ENCODE results near the gene AK5.

Gene AK5

DNA sequence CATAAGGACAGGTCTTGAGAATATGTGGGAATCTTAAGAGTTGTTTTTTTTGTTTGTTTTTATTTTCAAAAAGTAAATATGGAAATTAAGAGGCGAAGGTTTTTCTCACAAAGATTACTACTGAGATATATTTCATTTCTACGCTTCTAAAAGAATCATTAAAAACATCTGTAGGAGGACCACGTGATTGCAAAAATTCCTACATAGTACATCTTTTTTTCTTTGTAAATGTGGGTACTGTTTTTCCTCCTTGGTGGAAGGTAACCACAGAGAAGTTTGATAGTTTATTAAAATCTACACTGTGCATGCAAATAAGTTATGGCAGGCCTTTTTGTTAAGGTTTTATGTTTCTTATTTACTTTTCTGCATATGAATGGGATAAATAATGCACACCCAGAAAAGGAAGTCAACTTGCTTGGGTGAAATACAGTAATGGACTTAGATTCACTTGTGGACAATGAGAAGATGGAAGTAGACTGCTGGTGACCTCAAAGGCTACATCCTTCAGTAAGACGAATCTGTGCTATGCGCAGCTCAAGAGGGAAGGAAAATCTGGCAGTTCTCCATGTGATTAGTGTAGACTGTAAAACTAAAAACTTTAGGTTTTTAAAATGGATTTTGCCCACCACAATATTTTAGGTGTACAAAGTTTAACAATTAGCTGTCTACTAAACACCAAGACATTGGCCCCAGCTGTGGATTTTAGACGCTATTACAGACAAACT, 2.0 kb downstream of the AK5 start:
- H3K18ac ChIP-seq (ENCODE audit: low read length), result no peak overlapping the region
- no peak overlapping the region for H3K4me3 ChIP-seq (ENCODE audit: low read length in 2 of 2)
- H4K91ac ChIP-seq (ENCODE audit: low read depth, low read length, poor library complexity), result no peak overlapping the region
- no peak overlapping the region for H4K8ac ChIP-seq (ENCODE audit: low read depth, low read length)
- H3K9me3 ChIP-seq (replicated peaks in 1 of 2; ENCODE audit: control insufficient read depth in 2 of 2, insufficient read depth in 1 of 2, low read depth in 1 of 2, low read length in 2 of 2), result no peaks in the 10 kb centered on the region
- no peak for DNase-seq (ENCODE audit: low spot score)
- H3K14ac ChIP-seq (ENCODE audit: low read length), result no peak overlapping the region
- H3K4me2 ChIP-seq (ENCODE audit: insufficient read depth, low read length, poor library complexity, severe bottlenecking), result no peak overlapping the region
- WGBS, 2 donors (ENCODE audit: extremely low coverage in 2 of 2, insufficient read length in 2 of 2, insufficient replicate concordance in 1 of 2), result no CpG with 5 or more reads among the region's 6 CpGs
- H3K27me3 ChIP-seq (ENCODE audit: control insufficient read depth in 3 of 3, insufficient read depth in 3 of 3, low read depth in 1 of 3, low read length in 3 of 3), result peaks cover 2 to 20% (median 18%) of the 10 kb centered on the region in 3 experiments
- peaks cover 0 to 3% of the 10 kb centered on the region in 2 donors for H3K4me1 ChIP-seq (ENCODE audit: control insufficient read depth in 2 of 2, insufficient read depth in 1 of 2, low read depth in 1 of 2, low read length in 2 of 2)
- H2AK5ac ChIP-seq (ENCODE audit: low read depth, low read length), result no peak overlapping the region
- H2AFZ ChIP-seq (ENCODE audit: low read length), result no peak overlapping the region
- no peak overlapping the region for H3K27ac ChIP-seq (replicated peaks; ENCODE audit: low read length)
- no peak overlapping the region for H2BK120ac ChIP-seq (ENCODE audit: low read depth, low read length)
- H2BK15ac ChIP-seq (ENCODE audit: low read length), result no peak overlapping the region
- H3K36me3 ChIP-seq (replicated peaks in 1 of 2; ENCODE audit: control insufficient read depth in 2 of 2, insufficient read depth in 2 of 2, low read length in 2 of 2), result no peaks in the 10 kb centered on the region
- no peak overlapping the region for H2BK5ac ChIP-seq (ENCODE audit: low read length)
- no peak overlapping the region for H2BK12ac ChIP-seq (ENCODE audit: low read length)
- no peak overlapping the region for H3K9ac ChIP-seq (ENCODE audit: low read depth, low read length, poor library complexity)
- H3K79me1 ChIP-seq (ENCODE audit: low read depth, low read length), result no peaks in the 10 kb centered on the region
- H3K23ac ChIP-seq (ENCODE audit: low read depth, low read length, poor library complexity), result no peak overlapping the region
- H3K4ac ChIP-seq (ENCODE audit: low read length), result no peak overlapping the region

DNA sequence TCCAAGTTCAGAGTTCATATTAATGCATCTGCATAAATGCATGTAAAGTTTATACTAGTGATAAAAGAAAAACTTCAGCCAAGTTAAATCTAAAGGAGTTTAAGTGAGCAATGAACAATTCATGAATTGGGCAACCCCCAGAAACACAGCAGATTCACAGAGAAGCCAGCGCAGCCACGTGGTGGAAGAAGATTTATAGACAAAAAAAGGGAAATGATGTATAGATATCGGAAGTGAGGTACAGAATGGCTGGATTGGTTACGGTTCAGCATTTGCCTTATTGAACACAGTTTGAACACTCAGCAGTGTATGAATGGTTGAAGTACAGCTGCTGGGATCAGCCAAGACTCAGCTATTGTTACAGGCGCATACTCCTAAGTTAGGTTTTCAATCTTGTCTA, 5.7 kb downstream of the AK5 start:
- H4K91ac ChIP-seq (ENCODE audit: low read depth, low read length, poor library complexity), result no peak overlapping the region
- DNase-seq (ENCODE audit: low spot score), result no peak
- H4K8ac ChIP-seq (ENCODE audit: low read depth, low read length), result no peak overlapping the region
- no peak overlapping the region for H3K27ac ChIP-seq (replicated peaks; ENCODE audit: low read length)
- no peak overlapping the region for H2AK5ac ChIP-seq (ENCODE audit: low read depth, low read length)
- H3K79me1 ChIP-seq (ENCODE audit: low read depth, low read length), result no peaks in the 10 kb centered on the region
- no peak overlapping the region for H3K18ac ChIP-seq (ENCODE audit: low read length)
- no peak overlapping the region for H2BK15ac ChIP-seq (ENCODE audit: low read length)
- H3K4me2 ChIP-seq (ENCODE audit: insufficient read depth, low read length, poor library complexity, severe bottlenecking), result no peak overlapping the region
- no peak overlapping the region for H3K4me3 ChIP-seq (ENCODE audit: low read length in 2 of 2)
- no peak overlapping the region for H2BK12ac ChIP-seq (ENCODE audit: low read length)
- H3K14ac ChIP-seq (ENCODE audit: low read length), result no peak overlapping the region
- no peaks in the 10 kb centered on the region for H3K9me3 ChIP-seq (replicated peaks in 1 of 2; ENCODE audit: control insufficient read depth in 2 of 2, insufficient read depth in 1 of 2, low read depth in 1 of 2, low read length in 2 of 2)
- no peak overlapping the region for H2BK120ac ChIP-seq (ENCODE audit: low read depth, low read length)
- WGBS, 2 donors (ENCODE audit: extremely low coverage in 2 of 2, insufficient read length in 2 of 2, insufficient replicate concordance in 1 of 2), result no CpG with 5 or more reads among the region's 5 CpGs
- H2AFZ ChIP-seq (ENCODE audit: low read length), result peak overlapping the region; percentile 10
- no peaks in the 10 kb centered on the region for H3K36me3 ChIP-seq (replicated peaks in 1 of 2; ENCODE audit: control insufficient read depth in 2 of 2, insufficient read depth in 2 of 2, low read length in 2 of 2)
- H3K4me1 ChIP-seq (ENCODE audit: control insufficient read depth in 2 of 2, insufficient read depth in 1 of 2, low read depth in 1 of 2, low read length in 2 of 2), result peaks cover 0 to 3% of the 10 kb centered on the region in 2 donors
- H3K23ac ChIP-seq (ENCODE audit: low read depth, low read length, poor library complexity), result no peak overlapping the region
- no peak overlapping the region for H3K9ac ChIP-seq (ENCODE audit: low read depth, low read length, poor library complexity)
- no peak overlapping the region for H3K4ac ChIP-seq (ENCODE audit: low read length)
- no peak overlapping the region for H2BK5ac ChIP-seq (ENCODE audit: low read length)
- peaks cover 0 to 5% (median 0%) of the 10 kb centered on the region in 3 experiments for H3K27me3 ChIP-seq (ENCODE audit: control insufficient read depth in 3 of 3, insufficient read depth in 3 of 3, low read depth in 1 of 3, low read length in 3 of 3)

DNA sequence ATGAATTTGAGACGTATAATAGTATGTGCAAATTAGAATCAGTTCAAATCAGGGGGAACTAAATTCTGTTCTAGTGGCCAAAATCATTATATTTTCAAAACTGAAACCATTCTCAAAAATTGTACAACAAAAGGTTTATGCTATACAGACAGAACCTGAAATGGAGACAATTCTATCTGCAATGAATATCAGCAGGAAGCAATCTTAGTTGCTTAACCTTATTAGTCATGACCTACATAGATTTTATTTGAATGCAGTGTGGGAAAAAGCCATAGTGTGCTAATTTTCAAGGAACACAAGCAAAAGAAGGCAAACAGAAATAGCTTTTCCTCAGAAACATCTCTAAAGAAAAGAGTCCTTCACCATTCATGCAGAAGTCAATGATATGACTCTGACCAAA, 6.5 kb downstream of the AK5 start:
- DNase-seq (ENCODE audit: low spot score), result no peak
- Histone ChIP-seq H2BK12ac (ENCODE audit: low read length) (no peak overlapping the region), H4K8ac (ENCODE audit: low read depth, low read length) (no peak overlapping the region), H2AFZ (ENCODE audit: low read length) (no peak overlapping the region), H3K4ac (ENCODE audit: low read length) (no peak overlapping the region), H3K18ac (ENCODE audit: low read length) (no peak overlapping the region), H3K79me1 (ENCODE audit: low read depth, low read length) (no peaks in the 10 kb centered on the region), H3K9ac (ENCODE audit: low read depth, low read length, poor library complexity) (no peak overlapping the region), H3K27me3 (ENCODE audit: control insufficient read depth in 3 of 3, insufficient read depth in 3 of 3, low read depth in 1 of 3, low read length in 3 of 3) (peaks cover 0 to 2% (median 0%) of the 10 kb centered on the region in 3 experiments), H3K4me1 (ENCODE audit: control insufficient read depth in 2 of 2, insufficient read depth in 1 of 2, low read depth in 1 of 2, low read length in 2 of 2) (peaks cover 0 to 3% of the 10 kb centered on the region in 2 donors), H3K36me3 (replicated peaks in 1 of 2; ENCODE audit: control insufficient read depth in 2 of 2, insufficient read depth in 2 of 2, low read length in 2 of 2) (no peaks in the 10 kb centered on the region), H3K4me3 (ENCODE audit: low read length in 2 of 2) (no peak overlapping the region), H3K14ac (ENCODE audit: low read length) (no peak overlapping the region), H3K9me3 (replicated peaks in 1 of 2; ENCODE audit: control insufficient read depth in 2 of 2, insufficient read depth in 1 of 2, low read depth in 1 of 2, low read length in 2 of 2) (no peaks in the 10 kb centered on the region), H3K27ac (replicated peaks; ENCODE audit: low read length) (no peak overlapping the region), H2BK5ac (ENCODE audit: low read length) (no peak overlapping the region), H2BK120ac (ENCODE audit: low read depth, low read length) (no peak overlapping the region), H3K23ac (ENCODE audit: low read depth, low read length, poor library complexity) (no peak overlapping the region), H2AK5ac (ENCODE audit: low read depth, low read length) (no peak overlapping the region), H3K4me2 (ENCODE audit: insufficient read depth, low read length, poor library complexity, severe bottlenecking) (no peak overlapping the region), H4K91ac (ENCODE audit: low read depth, low read length, poor library complexity) (no peak overlapping the region), H2BK15ac (ENCODE audit: low read length) (no peak overlapping the region)
- no CpG with 5 or more reads among the region's 1 CpG for WGBS, 2 donors (ENCODE audit: extremely low coverage in 2 of 2, insufficient read length in 2 of 2, insufficient replicate concordance in 1 of 2)

DNA sequence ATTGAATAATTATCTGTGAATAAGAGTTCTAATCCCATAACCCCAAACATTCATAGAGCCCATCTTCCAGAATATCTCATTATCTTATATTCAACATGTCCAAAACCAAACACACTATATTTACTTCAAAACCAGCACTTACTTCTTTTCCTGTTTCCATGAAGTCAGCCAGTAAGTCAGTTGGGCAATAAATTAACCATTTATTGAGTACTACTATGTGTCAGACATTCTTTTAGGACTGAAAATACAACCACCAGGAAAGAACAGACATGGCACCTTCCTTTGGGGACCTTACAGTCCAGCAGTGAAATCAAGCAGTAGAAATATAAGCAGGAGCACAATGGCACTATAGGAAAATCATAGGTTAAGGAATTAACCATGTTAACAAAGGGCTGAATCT, 8.8 kb downstream of the AK5 start:
- H3K27ac ChIP-seq (replicated peaks; ENCODE audit: low read length), result no peak overlapping the region
- H2BK15ac ChIP-seq (ENCODE audit: low read length), result no peak overlapping the region
- DNase-seq (ENCODE audit: low spot score), result no peak
- no peaks in the 10 kb centered on the region for H3K79me1 ChIP-seq (ENCODE audit: low read depth, low read length)
- no peaks in the 10 kb centered on the region for H3K9me3 ChIP-seq (replicated peaks in 1 of 2; ENCODE audit: control insufficient read depth in 2 of 2, insufficient read depth in 1 of 2, low read depth in 1 of 2, low read length in 2 of 2)
- H2AK5ac ChIP-seq (ENCODE audit: low read depth, low read length), result no peak overlapping the region
- no peak overlapping the region for H3K23ac ChIP-seq (ENCODE audit: low read depth, low read length, poor library complexity)
- H2AFZ ChIP-seq (ENCODE audit: low read length), result no peak overlapping the region
- H2BK12ac ChIP-seq (ENCODE audit: low read length), result no peak overlapping the region
- H3K18ac ChIP-seq (ENCODE audit: low read length), result no peak overlapping the region
- H3K4ac ChIP-seq (ENCODE audit: low read length), result no peak overlapping the region
- H4K8ac ChIP-seq (ENCODE audit: low read depth, low read length), result no peak overlapping the region
- H2BK5ac ChIP-seq (ENCODE audit: low read length), result no peak overlapping the region
- no peak overlapping the region for H3K14ac ChIP-seq (ENCODE audit: low read length)
- no peak overlapping the region for H2BK120ac ChIP-seq (ENCODE audit: low read depth, low read length)
- H3K9ac ChIP-seq (ENCODE audit: low read depth, low read length, poor library complexity), result no peak overlapping the region
- no peaks in the 10 kb centered on the region for H3K4me1 ChIP-seq (ENCODE audit: control insufficient read depth in 2 of 2, insufficient read depth in 1 of 2, low read depth in 1 of 2, low read length in 2 of 2)
- H3K4me2 ChIP-seq (ENCODE audit: insufficient read depth, low read length, poor library complexity, severe bottlenecking), result no peak overlapping the region
- H4K91ac ChIP-seq (ENCODE audit: low read depth, low read length, poor library complexity), result no peak overlapping the region
- no peaks in the 10 kb centered on the region for H3K27me3 ChIP-seq (ENCODE audit: control insufficient read depth in 3 of 3, insufficient read depth in 3 of 3, low read depth in 1 of 3, low read length in 3 of 3)
- no peak overlapping the region for H3K4me3 ChIP-seq (ENCODE audit: low read length in 2 of 2)
- H3K36me3 ChIP-seq (replicated peaks in 1 of 2; ENCODE audit: control insufficient read depth in 2 of 2, insufficient read depth in 2 of 2, low read length in 2 of 2), result no peaks in the 10 kb centered on the region
